ENCODE results near the gene FAM89B. TPM values are rescaled to one million over a fixed set of nuclear protein-coding genes. Genes with fewer than 3 reads are reported as not detected.
A peak's percentile ranks its signal among the peaks of the same experiment; 100 is the strongest.

The FAM89B gene
- total and polyA plus RNA-seq, 8 donors: 22.7 to 49.1 (median 32.7) TPM

- DNase-seq (peak in 1 of 6 donors; percentile 34), ATAC-seq (peak in 2 of 4 donors; percentile 3 to 4), FAIRE-seq (no peak)
- H3K9me3 ChIP-seq: no peaks in the 10 kb centered on the region
- no peak for TF ChIP-seq CTCF (IDR thresholded peaks at IDR 0.05)
- intact Hi-C loops (cut with DNase I): no loop called here
- no peaks in the 10 kb centered on the region for H3K27me3 ChIP-seq
- peaks cover 8 to 32% (median 12%) of the 10 kb centered on the region in 3 donors for H3K4me1 ChIP-seq
- H3K27ac ChIP-seq: peak overlapping the region; percentile 86 to 95 (median 94)
- H3K4me3 ChIP-seq: no peak overlapping the region
- 37 to 43% methylated on average over 5 of the region's 5 CpGs for WGBS, 2 donors
- H3K36me3 ChIP-seq: no peaks in the 10 kb centered on the region
Observed at GRCh38 chr11:65559951-65560537, 12.3 kb upstream of the FAM89B start.

- H3K27me3 ChIP-seq: no peaks in the 10 kb centered on the region
- ATAC-seq (no peak), FAIRE-seq (no peak), DNase-seq (peak in 2 of 6 donors; percentile 69)
- H3K4me3 ChIP-seq: no peak overlapping the region
- H3K27ac ChIP-seq: peak overlapping the region in 2 of 4 donors; percentile 94 to 95
- WGBS, 2 donors: 42 to 43% methylated on average over 15 of the region's 15 CpGs
- intact Hi-C loops (cut with DNase I): no loop called here
- no peaks in the 10 kb centered on the region for H3K36me3 ChIP-seq
- no peak for TF ChIP-seq CTCF (IDR thresholded peaks at IDR 0.05)
- H3K9me3 ChIP-seq: no peaks in the 10 kb centered on the region
- peaks cover 8 to 31% (median 12%) of the 10 kb centered on the region in 3 donors for H3K4me1 ChIP-seq
Observed at GRCh38 chr11:65560555-65561418, 11.6 kb upstream of the FAM89B start.

GRCh38 chr11:65562020-65562419, 10.3 kb upstream of the FAM89B start:
- DNase-seq (no peak), ATAC-seq (no peak), FAIRE-seq (no peak)
- H3K27me3 ChIP-seq: no peaks in the 10 kb centered on the region
- H3K4me1 ChIP-seq: peaks cover 8 to 21% (median 12%) of the 10 kb centered on the region in 3 donors
- intact Hi-C loops (cut with DNase I): no loop called here
- TF ChIP-seq CTCF (IDR thresholded peaks at IDR 0.05): no peak
- no peak overlapping the region for H3K27ac ChIP-seq
- H3K36me3 ChIP-seq: no peaks in the 10 kb centered on the region
- H3K4me3 ChIP-seq: no peak overlapping the region
- H3K9me3 ChIP-seq: no peaks in the 10 kb centered on the region
- WGBS, 2 donors: 89 to 92% methylated on average over 7 of the region's 7 CpGs

GRCh38 chr11:65562788-65563187, 9.6 kb upstream of the FAM89B start:
- DNase-seq (no peak), FAIRE-seq (no peak), ATAC-seq (no peak)
- TF ChIP-seq CTCF (IDR thresholded peaks at IDR 0.05): no peak
- H3K27me3 ChIP-seq: no peaks in the 10 kb centered on the region
- no peaks in the 10 kb centered on the region for H3K36me3 ChIP-seq
- H3K9me3 ChIP-seq: no peaks in the 10 kb centered on the region
- H3K4me1 ChIP-seq: peaks cover 8 to 19% (median 12%) of the 10 kb centered on the region in 3 donors
- intact Hi-C loops (cut with DNase I): no loop called here
- 80 to 85% methylated on average over 8 to 9 of the region's 9 CpGs for WGBS, 2 donors
- no peak overlapping the region for H3K27ac ChIP-seq
- no peak overlapping the region for H3K4me3 ChIP-seq

Data from pancreas (tissue), 10 donors.